ENCODE measurements around the gene NTNG1.

DNA sequence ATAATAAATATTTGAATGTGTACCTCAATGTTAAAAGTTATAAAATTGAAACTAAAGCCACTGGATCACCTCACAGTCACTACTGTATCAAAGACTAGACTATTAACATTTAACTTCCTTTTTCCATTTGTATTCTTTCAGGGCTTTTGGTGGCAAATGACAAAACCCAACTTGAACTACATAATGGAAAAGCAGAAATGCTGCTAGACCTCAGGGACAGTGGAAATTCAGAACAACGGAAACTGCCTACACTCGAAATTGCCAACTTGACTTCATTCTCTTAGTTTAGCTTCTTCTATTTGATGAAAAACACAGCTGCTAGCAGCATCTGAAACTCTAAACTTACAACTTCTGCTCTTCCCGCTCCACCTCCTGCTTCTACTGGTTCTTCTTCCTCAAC lies 34.9 kb upstream of the NTNG1 start:
- no peak for TF ChIP-seq ELF4 (IDR thresholded peaks at IDR 0.05)
- TF ChIP-seq L3MBTL2 (conservative IDR thresholded peaks at IDR 0.05), result no peak
- TF ChIP-seq FOXA1 (IDR thresholded peaks at IDR 0.05), result no peak
- TF ChIP-seq TARDBP (IDR thresholded peaks at IDR 0.05), result no peak
- TF ChIP-seq FOXK2 (IDR thresholded peaks at IDR 0.05), result no peak
- TF ChIP-seq BHLHE40 (IDR thresholded peaks at IDR 0.05; ENCODE audit: borderline replicate concordance), result no peak
- no peak for TF ChIP-seq LEF1 (IDR thresholded peaks at IDR 0.05; ENCODE audit: borderline replicate concordance)
- no peak for TF ChIP-seq ZNF384 (IDR thresholded peaks at IDR 0.05)
- no peak for TF ChIP-seq SP1 (IDR thresholded peaks at IDR 0.05)
- TF ChIP-seq FOXM1 (IDR thresholded peaks at IDR 0.05; ENCODE audit: borderline replicate concordance), result no peak
- no peak for TF ChIP-seq ARNT (IDR thresholded peaks at IDR 0.05)
- TF ChIP-seq NFRKB (IDR thresholded peaks at IDR 0.05), result no peak
- TF ChIP-seq HDGF (IDR thresholded peaks at IDR 0.05; ENCODE audit: borderline replicate concordance), result no peak

All from HEK293T (cell line).